Measurements from ENCODE around the gene CYB5R2. TPM values are rescaled to one million over a fixed set of nuclear protein-coding genes. Genes with fewer than 3 reads are reported as not detected.

The CYB5R2 gene
- total and polyA plus RNA-seq, 2 donors (not counting 1 experiment from before 2014, with no cell fraction given): 16.2 to 22.5 TPM

- TF ChIP-seq CTCF (conservative IDR thresholded peaks at IDR 0.05 in 1 of 2, IDR thresholded peaks at IDR 0.05 in 1 of 2; ENCODE audit: low read depth in 1 of 2, low read length in 2 of 2) (no peak), EZH2 (IDR thresholded peaks at IDR 0.05; ENCODE audit: low read length, missing control alignments) (no peak)
- Histone ChIP-seq H4K20me1 (ENCODE audit: control insufficient read depth, extremely low read depth, insufficient read depth, low read length) (no peaks in the 10 kb centered on the region), H3K36me3 (ENCODE audit: control insufficient read depth, insufficient read depth, low read length) (no peaks in the 10 kb centered on the region), H3K9me3 (ENCODE audit: control insufficient read depth, insufficient read depth, low read depth, low read length) (no peaks in the 10 kb centered on the region), H3K4me1 (ENCODE audit: control insufficient read depth, extremely low read depth, insufficient read depth, low read length) (no peaks in the 10 kb centered on the region), H3K4me3 (replicated peaks in 1 of 4; ENCODE audit: control extremely low read depth in 1 of 4, insufficient read depth in 1 of 4, low read depth in 3 of 4, low read length in 4 of 4) (no peak overlapping the region), H3K4me2 (ENCODE audit: extremely low read depth, insufficient read depth, low read length) (no peak overlapping the region), H3K79me2 (ENCODE audit: control insufficient read depth, insufficient read depth, low read length) (no peaks in the 10 kb centered on the region), H2AFZ (ENCODE audit: low read length) (no peak overlapping the region), H3K27ac (ENCODE audit: insufficient read depth, low read length) (no peak overlapping the region), H3K27me3 (ENCODE audit: control insufficient read depth, insufficient read depth, low read length) (no peaks in the 10 kb centered on the region), H3K9ac (ENCODE audit: insufficient read depth, low read length) (no peak overlapping the region)
- no peak for DNase-seq (ENCODE audit: low read depth in 2 of 2)
Measured at GRCh38 chr11:7666292-7666866, 6.9 kb downstream of the CYB5R2 start.

- no peaks in the 10 kb centered on the region for H3K27me3 ChIP-seq (ENCODE audit: control insufficient read depth, insufficient read depth, low read length)
Measured at GRCh38 chr11:7665473-7666291, 7.6 kb downstream of the CYB5R2 start.

More at GRCh38 chr11:7665473-7666291, 7.6 kb downstream of the CYB5R2 start:
- Histone ChIP-seq H2AFZ (ENCODE audit: low read length) (no peak overlapping the region), H4K20me1 (ENCODE audit: control insufficient read depth, extremely low read depth, insufficient read depth, low read length) (no peaks in the 10 kb centered on the region), H3K27ac (ENCODE audit: insufficient read depth, low read length) (no peak overlapping the region), H3K4me1 (ENCODE audit: control insufficient read depth, extremely low read depth, insufficient read depth, low read length) (no peaks in the 10 kb centered on the region), H3K9ac (ENCODE audit: insufficient read depth, low read length) (no peak overlapping the region), H3K9me3 (ENCODE audit: control insufficient read depth, insufficient read depth, low read depth, low read length) (no peaks in the 10 kb centered on the region), H3K4me2 (ENCODE audit: extremely low read depth, insufficient read depth, low read length) (no peak overlapping the region), H3K4me3 (replicated peaks in 1 of 4; ENCODE audit: control extremely low read depth in 1 of 4, insufficient read depth in 1 of 4, low read depth in 3 of 4, low read length in 4 of 4) (no peak overlapping the region), H3K36me3 (ENCODE audit: control insufficient read depth, insufficient read depth, low read length) (no peaks in the 10 kb centered on the region), H3K79me2 (ENCODE audit: control insufficient read depth, insufficient read depth, low read length) (no peaks in the 10 kb centered on the region)
- peak; percentile 35 to 62 for DNase-seq (ENCODE audit: low read depth in 2 of 2)
- TF ChIP-seq CTCF (conservative IDR thresholded peaks at IDR 0.05 in 1 of 2, IDR thresholded peaks at IDR 0.05 in 1 of 2; ENCODE audit: low read depth in 1 of 2, low read length in 2 of 2) (peak; percentile 71 to 78), EZH2 (IDR thresholded peaks at IDR 0.05; ENCODE audit: low read length, missing control alignments) (no peak)

All from fibroblast of lung (primary cell).